Measurements from ENCODE around the gene SMCHD1. TPM values are rescaled to one million over a fixed set of nuclear protein-coding genes. Genes with fewer than 3 reads are reported as not detected.

SMCHD1 gene
- total RNA-seq, 1 experiment from 2014 or later: 48.6 TPM

- H3K9ac ChIP-seq (ENCODE audit: low read length): no peak overlapping the region
- H3K27ac ChIP-seq (ENCODE audit: low read depth, low read length): no peak overlapping the region
- intact Hi-C loops (cut with micrococcal nuclease): no loop called here
- H3K4me3 ChIP-seq (replicated peaks in 1 of 2; ENCODE audit: low read depth in 1 of 2, low read length in 2 of 2): no peak overlapping the region
- DNase-seq (ENCODE audit: low read depth, low spot score) (no peak), ATAC-seq (no peak)
- no peaks in the 10 kb centered on the region for H3K9me2 ChIP-seq (ENCODE audit: insufficient read depth)
- TF ChIP-seq SP1 (IDR thresholded peaks at IDR 0.05; ENCODE audit: low read depth) (no peak), ZNF274 (IDR thresholded peaks at IDR 0.05; ENCODE audit: low read depth, low read length) (no peak), POLR2AphosphoS5 (IDR thresholded peaks at IDR 0.05; ENCODE audit: low read depth, low read length) (no peak), EZH2phosphoT487 (IDR thresholded peaks at IDR 0.05; ENCODE audit: borderline replicate concordance) (no peak), EGR1 (IDR thresholded peaks at IDR 0.05; ENCODE audit: low read depth) (no peak), EZH2 (IDR thresholded peaks at IDR 0.05) (no peak), RAD21 (IDR thresholded peaks at IDR 0.05; ENCODE audit: low read depth) (no peak), SIN3A (IDR thresholded peaks at IDR 0.05; ENCODE audit: low read depth) (no peak), YY1 (IDR thresholded peaks at IDR 0.05; ENCODE audit: extremely low read depth, insufficient replicate concordance, low read depth, low read length) (no peak), ZBTB33 (IDR thresholded peaks at IDR 0.05; ENCODE audit: extremely low read depth, insufficient replicate concordance, low read length) (no peak), CEBPB (IDR thresholded peaks at IDR 0.05; ENCODE audit: low read depth) (no peak), POLR2A (IDR thresholded peaks at IDR 0.05; ENCODE audit: borderline replicate concordance, extremely low read depth, insufficient read depth, insufficient read length) (no peak), CBX3 (IDR thresholded peaks at IDR 0.05; ENCODE audit: low read depth) (no peak), ELF1 (IDR thresholded peaks at IDR 0.05; ENCODE audit: borderline replicate concordance, low read depth) (no peak), FOSL1 (IDR thresholded peaks at IDR 0.05; ENCODE audit: low read depth) (no peak)
- TF ChIP-seq, protein P1, sequence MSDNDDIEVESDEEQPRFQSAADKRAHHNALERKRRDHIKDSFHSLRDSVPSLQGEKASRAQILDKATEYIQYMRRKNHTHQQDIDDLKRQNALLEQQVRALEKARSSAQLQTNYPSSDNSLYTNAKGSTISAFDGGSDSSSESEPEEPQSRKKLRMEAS (IDR thresholded peaks at IDR 0.05): no peak
- TF ChIP-seq, protein P2, sequence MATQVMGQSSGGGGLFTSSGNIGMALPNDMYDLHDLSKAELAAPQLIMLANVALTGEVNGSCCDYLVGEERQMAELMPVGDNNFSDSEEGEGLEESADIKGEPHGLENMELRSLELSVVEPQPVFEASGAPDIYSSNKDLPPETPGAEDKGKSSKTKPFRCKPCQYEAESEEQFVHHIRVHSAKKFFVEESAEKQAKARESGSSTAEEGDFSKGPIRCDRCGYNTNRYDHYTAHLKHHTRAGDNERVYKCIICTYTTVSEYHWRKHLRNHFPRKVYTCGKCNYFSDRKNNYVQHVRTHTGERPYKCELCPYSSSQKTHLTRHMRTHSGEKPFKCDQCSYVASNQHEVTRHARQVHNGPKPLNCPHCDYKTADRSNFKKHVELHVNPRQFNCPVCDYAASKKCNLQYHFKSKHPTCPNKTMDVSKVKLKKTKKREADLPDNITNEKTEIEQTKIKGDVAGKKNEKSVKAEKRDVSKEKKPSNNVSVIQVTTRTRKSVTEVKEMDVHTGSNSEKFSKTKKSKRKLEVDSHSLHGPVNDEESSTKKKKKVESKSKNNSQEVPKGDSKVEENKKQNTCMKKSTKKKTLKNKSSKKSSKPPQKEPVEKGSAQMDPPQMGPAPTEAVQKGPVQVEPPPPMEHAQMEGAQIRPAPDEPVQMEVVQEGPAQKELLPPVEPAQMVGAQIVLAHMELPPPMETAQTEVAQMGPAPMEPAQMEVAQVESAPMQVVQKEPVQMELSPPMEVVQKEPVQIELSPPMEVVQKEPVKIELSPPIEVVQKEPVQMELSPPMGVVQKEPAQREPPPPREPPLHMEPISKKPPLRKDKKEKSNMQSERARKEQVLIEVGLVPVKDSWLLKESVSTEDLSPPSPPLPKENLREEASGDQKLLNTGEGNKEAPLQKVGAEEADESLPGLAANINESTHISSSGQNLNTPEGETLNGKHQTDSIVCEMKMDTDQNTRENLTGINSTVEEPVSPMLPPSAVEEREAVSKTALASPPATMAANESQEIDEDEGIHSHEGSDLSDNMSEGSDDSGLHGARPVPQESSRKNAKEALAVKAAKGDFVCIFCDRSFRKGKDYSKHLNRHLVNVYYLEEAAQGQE (IDR thresholded peaks at IDR 0.05; ENCODE audit: low read depth): no peak
- TF ChIP-seq, protein P3, sequence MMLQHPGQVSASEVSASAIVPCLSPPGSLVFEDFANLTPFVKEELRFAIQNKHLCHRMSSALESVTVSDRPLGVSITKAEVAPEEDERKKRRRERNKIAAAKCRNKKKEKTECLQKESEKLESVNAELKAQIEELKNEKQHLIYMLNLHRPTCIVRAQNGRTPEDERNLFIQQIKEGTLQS (IDR thresholded peaks at IDR 0.05): no peak
- POLR2A ChIA-PET: no interaction called here
- RAD21 ChIA-PET (ENCODE audit: low non-redundant PET in 1 of 2, low total read pairs in 2 of 2, uncharacterized antibody in 2 of 2, unreplicated experiment in 2 of 2): no interaction called here
- peaks cover 8% of the 10 kb centered on the region; the same call in 1 of the 2 replicates for H4K20me1 ChIP-seq (ENCODE audit: insufficient read depth)
- H3K36me3 ChIP-seq (ENCODE audit: control insufficient read depth in 1 of 2, insufficient read depth in 2 of 2, low read length in 2 of 2): no peaks in the 10 kb centered on the region
- CTCF ChIA-PET: no interaction called here
- no peak overlapping the region for H2AFZ ChIP-seq (ENCODE audit: low read depth, low read length, poor library complexity, severe bottlenecking)
- peaks cover 28% of the 10 kb centered on the region for H3K79me2 ChIP-seq (ENCODE audit: insufficient read depth, low read length)
- H3K27me3 ChIP-seq (ENCODE audit: insufficient read depth, low read length): no peaks in the 10 kb centered on the region
- peaks cover 17 to 38% of the 10 kb centered on the region in 2 experiments for H3K4me1 ChIP-seq (ENCODE audit: control insufficient read depth in 1 of 2, insufficient read depth in 2 of 2, low read length in 2 of 2)
- no peak overlapping the region for H3K4me2 ChIP-seq (ENCODE audit: low read length)
- no TSS peak for BruUV-seq (replicated peaks)
- H3K9me3 ChIP-seq (ENCODE audit: control insufficient read depth in 1 of 2, insufficient read depth in 1 of 2, low read depth in 1 of 2, low read length in 2 of 2): no peaks in the 10 kb centered on the region
Measured at GRCh38 chr18:2653467-2653866, 2.1 kb upstream of the SMCHD1 start.
